T-cell (primary cell): ENCODE measurements around the gene RSBN1. TPM values are rescaled to one million over a fixed set of nuclear protein-coding genes. Genes with fewer than 3 reads are reported as not detected.

ENCODE experiments used
- ATAC-seq, 4 experiments: fragments of 200-7000 bp in 3 of 4; fragments of 150-1000 bp in 1 of 4; cut with Tn5 transposase; replicated peaks in 1 of 4; 1 replicate in 3 of 4; 2 replicates in 1 of 4; pipeline ENCODE4 v1.10.0; 2021; ENCODE audit warnings: moderate library complexity in 3 of 4, mild to moderate bottlenecking in 2 of 4, moderate number of reproducible peaks in 1 of 4
- CTCF ChIA-PET, 2 donors: fragments of 300-600 bp; sonication (Branson Sonifier 250); formaldehyde crosslinking; loops; one replicate each; lab custom pipeline; 2022; ENCODE audit warnings: antibody characterized with exemption in 2 of 2; lab: Charles Lee
- POLR2A ChIA-PET, 2 donors: fragments of 300-600 bp; sonication (Branson Sonifier 250); formaldehyde crosslinking; loops; one replicate each; lab custom pipeline; 2022; ENCODE audit warnings: antibody characterized with exemption in 2 of 2; lab: Charles Lee
- DNase-seq, 35 experiments: peaks; one replicate each; pipeline versions ENCODE4 v3.0.0 to v3.0.0-alpha.2; 2013 to 2023
- H3K27ac ChIP-seq: one replicate; pipeline ENCODE4 v1.5.1; 2013; ENCODE audit warnings: low read length
- H3K27me3 ChIP-seq, 2 experiments: replicated peaks in 1 of 2; 1 replicate in 1 of 2; 2 replicates in 1 of 2; pipeline versions ENCODE4 v1.6.1 to v1.7.0; 2013; ENCODE audit warnings: low read length in 1 of 2, mixed read lengths in 1 of 2; ENCODE audit not compliant: control insufficient read depth in 2 of 2, insufficient read depth in 2 of 2; ENCODE audit errors: extremely low read depth in 1 of 2
- H3K36me3 ChIP-seq, 2 donors: 1 replicate in 1 of 2; 2 replicates in 1 of 2; pipeline versions ENCODE4 v1.6.1 to v1.7.0; 2013; ENCODE audit warnings: low read length in 1 of 2; ENCODE audit not compliant: control insufficient read depth in 2 of 2, insufficient read depth in 1 of 2; ENCODE audit errors: extremely low read depth in 1 of 2
- H3K4me1 ChIP-seq, 2 experiments: 1 replicate in 1 of 2; 2 replicates in 1 of 2; pipeline versions ENCODE4 v1.6.1 to v1.7.0; 2013; ENCODE audit warnings: low read length in 2 of 2, mixed read lengths in 1 of 2; ENCODE audit not compliant: insufficient read depth in 2 of 2, control insufficient read depth in 1 of 2; ENCODE audit errors: extremely low read depth in 1 of 2
- H3K4me3 ChIP-seq, 2 donors: 1 replicate in 1 of 2; 2 replicates in 1 of 2; pipeline versions ENCODE4 v1.5.1 to v1.7.0; 2013; ENCODE audit warnings: mild to moderate bottlenecking in 2 of 2, low read length in 1 of 2, moderate library complexity in 1 of 2; ENCODE audit not compliant: control insufficient read depth in 1 of 2; ENCODE audit errors: extremely low read depth in 1 of 2
- H3K9me3 ChIP-seq: 2 replicates; pipeline ENCODE4 v1.7.0; 2013
- H3K27ac Mint-ChIP-seq, 2 donors: one replicate each; pipeline ENCODE4 v1.8.0; 2020 to 2021; ENCODE audit warnings: mild to moderate bottlenecking in 2 of 2, mixed read lengths in 2 of 2
- H3K27me3 Mint-ChIP-seq, 2 donors: one replicate each; pipeline ENCODE4 v1.8.0; 2021 to 2022; ENCODE audit warnings: mixed read lengths in 2 of 2
- H3K36me3 Mint-ChIP-seq: one replicate; pipeline ENCODE4 v1.8.0; 2021; ENCODE audit warnings: mixed read lengths
- H3K4me1 Mint-ChIP-seq, 3 donors: one replicate each; pipeline ENCODE4 v1.8.0; 2020 to 2022; ENCODE audit warnings: mixed read lengths in 3 of 3, mild to moderate bottlenecking in 1 of 3
- H3K4me3 Mint-ChIP-seq, 3 donors: one replicate each; pipeline ENCODE4 v1.8.0; 2020 to 2022; ENCODE audit warnings: mild to moderate bottlenecking in 3 of 3, mixed read lengths in 3 of 3, moderate library complexity in 3 of 3
- H3K9me3 Mint-ChIP-seq, 3 donors: one replicate each; pipeline ENCODE4 v1.8.0; 2020 to 2022; ENCODE audit warnings: mixed read lengths in 3 of 3
- WGBS: methylation state at CpG from one replicate; pipeline ENCODE4 v1.1.5; 2013; ENCODE audit warnings: missing lambda C conversion rate; ENCODE audit not compliant: insufficient coverage; 5-methylcytosine and 5-hydroxymethylcytosine counted together
- total RNA-seq, 35 experiments: library from RNA in 6 of 35; stranded (reverse) in 6 of 35; fragments of 120-200 nt in 1 of 35; gene quantifications; one replicate each; pipeline versions ENCODE4 v1.2.1 to v1.2.4 and lab custom pipeline; 2013 to 2026

RSBN1 gene
- total RNA-seq, 5 donors from 2014 or later (not counting 1 experiment from before 2014, with no cell fraction given) = 43.9 to 49.9 (median 45.1) TPM

DNA sequence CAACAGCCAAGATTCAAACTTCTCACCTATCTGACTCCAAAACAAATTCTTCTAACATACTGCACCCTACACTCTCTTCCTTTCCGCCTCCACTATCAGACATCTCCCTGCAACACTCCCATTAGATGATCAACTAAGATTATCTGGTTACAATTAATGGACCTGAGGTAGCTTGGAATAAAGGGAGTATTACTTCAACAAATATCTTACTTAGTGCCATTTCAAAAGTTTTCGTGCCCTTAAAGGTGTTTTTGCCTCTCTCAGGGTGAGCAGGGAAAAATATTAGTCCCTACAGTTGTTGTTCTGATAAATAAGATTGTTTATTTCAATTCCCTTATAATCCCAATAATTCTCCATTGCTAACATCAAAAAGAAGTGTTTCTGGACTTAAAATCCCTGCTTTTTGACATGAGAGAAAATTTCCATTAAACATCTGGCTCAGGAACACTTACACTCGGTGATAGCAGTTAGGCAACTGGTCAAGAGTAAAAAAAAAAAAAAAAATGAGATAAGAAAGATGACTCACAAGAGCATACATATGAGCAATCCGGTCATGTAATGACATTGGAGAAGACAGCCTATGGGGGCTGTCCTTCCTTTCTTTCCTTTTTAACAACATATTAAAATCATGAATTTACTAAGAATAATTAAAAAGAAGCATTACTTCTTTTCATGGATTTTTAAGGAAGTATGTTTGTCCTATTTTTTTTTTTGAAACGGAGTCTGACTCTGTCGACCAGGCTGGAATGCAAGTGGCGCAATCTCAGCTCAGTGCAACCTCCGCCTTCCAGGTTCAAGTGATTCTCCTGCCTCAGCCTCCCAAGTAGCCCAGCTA, 7.6 kb downstream of the RSBN1 start:
- 100% methylated on average over 3 of the region's 8 CpGs for WGBS
- H3K4me1 Mint-ChIP-seq = peaks cover 84 to 91% (median 88%) of the 10 kb centered on the region in 3 donors
- no peaks in the 10 kb centered on the region for H3K9me3 Mint-ChIP-seq
- Histone ChIP-seq H3K27me3 (no peaks in the 10 kb centered on the region), H3K4me3 (no peak overlapping the region), H3K9me3 (no peaks in the 10 kb centered on the region), H3K36me3 (no peaks in the 10 kb centered on the region), H3K27ac (no peak overlapping the region), H3K4me1 (peaks cover 13 to 22% of the 10 kb centered on the region in 2 experiments)
- ATAC-seq (no peak), DNase-seq (no peak)
- peaks cover 26% of the 10 kb centered on the region for H3K36me3 Mint-ChIP-seq
- H3K27me3 Mint-ChIP-seq = no peaks in the 10 kb centered on the region
- CTCF ChIA-PET = no interaction called here
- peak overlapping the region in 1 of 2 donors; percentile 45 for H3K27ac Mint-ChIP-seq
- POLR2A ChIA-PET = interaction anchor here in 1 of 2 donors (0.5 to 0.6 kb wide), 2 partner anchors 19 to 167 kb away, joined by 3 to 4 read pairs; no protein-coding TSS in a partner anchor
- H3K4me3 Mint-ChIP-seq = peak overlapping the region in 2 of 3 donors; percentile 0 to 51

DNA sequence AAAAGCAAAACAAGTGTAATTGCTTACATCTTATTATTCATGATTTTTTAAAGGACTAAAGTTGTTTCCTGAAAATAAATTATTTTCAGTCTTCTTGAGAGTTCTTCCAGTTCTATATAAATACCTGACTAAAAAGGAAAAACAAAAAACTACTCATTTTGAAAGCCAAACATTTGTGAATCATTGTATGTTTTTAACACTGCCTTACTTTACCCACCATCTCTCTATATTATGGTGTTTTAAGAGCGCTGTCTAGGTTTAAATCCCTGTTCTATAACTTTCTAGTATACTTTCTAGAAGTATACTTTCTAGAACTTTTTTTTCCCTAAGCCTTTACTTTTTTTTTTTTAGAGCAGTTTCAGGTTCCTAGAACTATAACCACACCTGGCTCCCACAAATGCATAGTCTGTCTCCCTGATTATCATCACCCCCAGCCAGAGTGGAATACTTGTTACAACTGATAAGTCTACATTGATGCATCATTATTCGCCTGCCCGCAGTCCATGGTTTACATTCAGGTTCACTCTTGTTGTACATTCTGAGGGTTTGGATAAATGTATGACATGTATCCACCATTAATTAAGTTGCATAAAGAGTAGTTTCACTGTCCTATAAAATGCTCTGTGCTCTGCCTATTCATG, 9.8 kb downstream of the RSBN1 start:
- H3K27me3 Mint-ChIP-seq = no peaks in the 10 kb centered on the region
- no peaks in the 10 kb centered on the region for H3K27me3 ChIP-seq
- peaks cover 26% of the 10 kb centered on the region for H3K36me3 Mint-ChIP-seq
- WGBS = no CpG with 5 or more reads among the region's 3 CpGs
- H3K27ac Mint-ChIP-seq = peak overlapping the region in 1 of 2 donors; percentile 12
- H3K4me1 Mint-ChIP-seq = peaks cover 82 to 88% (median 86%) of the 10 kb centered on the region in 3 donors
- ChIA-PET CTCF (interaction anchor here in 1 of 2 donors (0.6 to 1.7 kb wide), 2 partner anchors 14 to 250 kb away, joined by 3 to 4 read pairs; no protein-coding TSS in a partner anchor), POLR2A (no interaction called here)
- ATAC-seq (no peak), DNase-seq (no peak)
- no peak overlapping the region for H3K4me3 ChIP-seq
- H3K9me3 Mint-ChIP-seq = no peaks in the 10 kb centered on the region
- peak overlapping the region in 1 of 3 donors; percentile 41 for H3K4me3 Mint-ChIP-seq
- H3K36me3 ChIP-seq = peaks cover 3 to 4% of the 10 kb centered on the region in 2 donors
- no peaks in the 10 kb centered on the region for H3K9me3 ChIP-seq
- H3K4me1 ChIP-seq = peaks cover 6 to 13% of the 10 kb centered on the region in 2 experiments
- no peak overlapping the region for H3K27ac ChIP-seq

DNA sequence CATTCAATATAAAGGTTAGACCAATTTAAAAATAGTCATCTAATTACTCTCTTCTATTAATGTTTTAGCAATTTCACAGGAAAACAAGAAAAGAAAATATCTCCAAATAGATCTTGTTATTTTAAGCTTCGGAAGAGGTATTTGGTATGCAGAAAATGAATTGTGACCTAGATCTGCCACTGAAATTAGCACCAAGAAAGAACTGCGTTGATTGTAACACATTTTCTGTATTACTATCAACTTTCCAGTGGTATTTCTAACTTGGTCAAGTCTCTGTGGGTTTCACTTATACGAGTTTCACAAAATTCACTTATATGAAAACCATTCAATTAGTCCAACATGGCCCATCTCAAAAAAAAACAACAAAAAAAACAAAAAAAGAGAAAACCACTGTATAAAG, 11.8 kb downstream of the RSBN1 start:
- Histone ChIP-seq H3K36me3 (peaks cover 3 to 21% of the 10 kb centered on the region in 2 donors), H3K4me3 (no peak overlapping the region), H3K9me3 (no peaks in the 10 kb centered on the region), H3K4me1 (peaks cover 6 to 8% of the 10 kb centered on the region in 2 experiments), H3K27me3 (no peaks in the 10 kb centered on the region), H3K27ac (peak overlapping the region; percentile 3)
- Mint-ChIP-seq H3K36me3 (peaks cover 36% of the 10 kb centered on the region), H3K9me3 (no peaks in the 10 kb centered on the region), H3K27me3 (no peaks in the 10 kb centered on the region), H3K27ac (peak overlapping the region in 1 of 2 donors; percentile 55), H3K4me1 (peaks cover 71 to 81% (median 76%) of the 10 kb centered on the region in 3 donors), H3K4me3 (no peak overlapping the region)
- ChIA-PET CTCF (interaction anchor here in 1 of 2 donors (0.9 to 1.7 kb wide), 2 partner anchors 12 to 18 kb away, joined by 4 read pairs; no protein-coding TSS in a partner anchor), POLR2A (interaction anchor here (0.6 kb wide), 2 partner anchors 40 to 42 kb away, joined by 3 to 14 read pairs; no protein-coding TSS in a partner anchor)
- WGBS = no CpG with 5 or more reads among the region's 3 CpGs
- no peak for DNase-seq
- no peak for ATAC-seq

DNA sequence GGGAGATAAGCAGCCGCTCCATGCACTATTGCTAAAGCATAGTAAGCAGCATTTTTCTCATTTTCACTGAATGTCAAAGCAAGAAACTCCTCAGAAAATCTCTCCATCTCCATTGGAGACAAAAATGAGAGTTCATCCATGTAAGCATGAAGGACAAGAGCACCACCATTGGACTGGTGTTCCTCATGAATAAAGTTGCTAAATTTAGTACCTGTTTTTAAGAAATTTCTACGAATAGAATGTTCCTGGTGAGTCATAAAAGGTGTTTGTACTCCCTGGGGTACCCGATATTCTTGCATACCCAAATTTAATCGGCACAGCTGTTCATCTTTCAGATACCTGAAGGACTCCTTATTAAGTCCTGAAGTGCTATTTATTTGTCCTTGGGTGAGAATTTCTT, 14.8 kb downstream of the RSBN1 start:
- ATAC-seq = no peak
- Histone ChIP-seq H3K4me1 (peaks cover 0 to 7% of the 10 kb centered on the region in 2 experiments), H3K36me3 (peaks cover 3 to 36% of the 10 kb centered on the region in 2 donors), H3K27me3 (no peaks in the 10 kb centered on the region), H3K4me3 (no peak overlapping the region), H3K27ac (peak overlapping the region; percentile 9), H3K9me3 (no peaks in the 10 kb centered on the region)
- Mint-ChIP-seq H3K27me3 (no peaks in the 10 kb centered on the region), H3K4me1 (peaks cover 62 to 75% (median 72%) of the 10 kb centered on the region in 3 donors), H3K9me3 (no peaks in the 10 kb centered on the region), H3K36me3 (peaks cover 40% of the 10 kb centered on the region), H3K4me3 (no peak overlapping the region), H3K27ac (peak overlapping the region; percentile 47 to 78)
- DNase-seq = no peak
- ChIA-PET POLR2A (interaction anchor here in 1 of 2 donors (0.5 kb wide), 1 partner anchor 1142 kb away, joined by 3 read pairs; no protein-coding TSS in a partner anchor), CTCF (interaction anchor here in 1 of 2 donors (0.9 kb wide), 1 partner anchor 17 kb away, joined by 3 read pairs; no protein-coding TSS in a partner anchor)
- WGBS = 70% methylated on average over 2 of the region's 4 CpGs

- no peaks in the 10 kb centered on the region for H3K9me3 ChIP-seq
- Mint-ChIP-seq H3K9me3 (no peaks in the 10 kb centered on the region), H3K27me3 (no peaks in the 10 kb centered on the region), H3K4me3 (peak overlapping the region in 1 of 3 donors; percentile 5), H3K36me3 (peaks cover 56% of the 10 kb centered on the region), H3K4me1 (peaks cover 73 to 78% (median 77%) of the 10 kb centered on the region in 3 donors), H3K27ac (peak overlapping the region; percentile 67 to 83)
- H3K36me3 ChIP-seq = peaks cover 3 to 43% of the 10 kb centered on the region in 2 donors
- ATAC-seq (no peak), DNase-seq (no peak)
- WGBS = 93% methylated on average over 7 of the region's 9 CpGs
- no peak overlapping the region for H3K4me3 ChIP-seq
- ChIA-PET CTCF (interaction anchor here in 1 of 2 donors (0.5 kb wide), 1 partner anchor 856 kb away, joined by 3 read pairs; no protein-coding TSS in a partner anchor), POLR2A (interaction anchor here (0.5 to 1.0 kb wide), 4 partner anchors 17 to 1171 kb away, joined by 3 to 5 read pairs (median 4); partner anchors contain the start of gene PHTF1 (in 1 of the 2))
- no peaks in the 10 kb centered on the region for H3K27me3 ChIP-seq
- peaks cover 11 to 19% of the 10 kb centered on the region in 2 experiments for H3K4me1 ChIP-seq
- H3K27ac ChIP-seq = peak overlapping the region; percentile 0
Measured at GRCh38 chr1:113793878-113794834, 18.1 kb downstream of the RSBN1 start.
